ENCODE measurements around the gene PRKAG2. TPM values are rescaled to one million over a fixed set of nuclear protein-coding genes. Genes with fewer than 3 reads are reported as not detected.

Gene PRKAG2
- total RNA-seq, 1 experiment from 2014 or later: 23.9 TPM

- intact Hi-C loops (cut with micrococcal nuclease): loop anchor here (1.0 to 5.0 kb wide), 3 partner anchors 52 to 135 kb away; no protein-coding TSS in a partner anchor
- Histone ChIP-seq H3F3A (ENCODE audit: low read length, unreplicated experiment) (no peaks in the 10 kb centered on the region), H3K27ac (ENCODE audit: low read length) (no peak overlapping the region), H4K20me1 (ENCODE audit: low read length) (no peaks in the 10 kb centered on the region), H3K9ac (ENCODE audit: low read length) (no peak overlapping the region), H3K9me2 (replicated peaks; ENCODE audit: low read length) (no peaks in the 10 kb centered on the region), H3K79me2 (ENCODE audit: low read length) (no peaks in the 10 kb centered on the region), H3K36me3 (ENCODE audit: low read depth, low read length) (no peaks in the 10 kb centered on the region), H3K4me1 (ENCODE audit: insufficient read depth, low read length) (peaks cover 9% of the 10 kb centered on the region; the same call in 1 of the 2 replicates), H3K4me3 (ENCODE audit: low read length) (peak overlapping the region; percentile 17; the same call in 1 of the 2 replicates), H3K27me3 (ENCODE audit: low read length) (no peaks in the 10 kb centered on the region), H3K4me2 (ENCODE audit: low read length) (peak overlapping the region; percentile 48; the same call in 1 of the 2 replicates), H3K9me3 (ENCODE audit: low read length) (no peaks in the 10 kb centered on the region), H2AFZ (ENCODE audit: low read length) (peak overlapping the region; percentile 75)
- no peak for TF ChIP-seq EZH2phosphoT487 (IDR thresholded peaks at IDR 0.05; ENCODE audit: borderline replicate concordance, low read length)
- no peak for TF ChIP-seq EZH2 (IDR thresholded peaks at IDR 0.05; ENCODE audit: low read length, unreplicated experiment)
- peak; percentile 80 for TF ChIP-seq CTCF (conservative IDR thresholded peaks at IDR 0.05; ENCODE audit: low read depth, low read length)
- ATAC-seq (peak; percentile 86), DNase-seq (peak; percentile 56)
- no TSS peak for BruUV-seq (replicated peaks)
- CTCF ChIA-PET: no interaction called here
- POLR2A ChIA-PET (ENCODE audit: unreplicated experiment): no interaction called here
These were observed 171.2 kb downstream of the PRKAG2 start for GRCh38 chr7:151705636-151706276.

- CTCF ChIA-PET: no interaction called here
- Histone ChIP-seq H3K4me1 (ENCODE audit: insufficient read depth, low read length) (peaks cover 9% of the 10 kb centered on the region; the same call in 1 of the 2 replicates), H3K36me3 (ENCODE audit: low read depth, low read length) (no peaks in the 10 kb centered on the region), H3K27me3 (ENCODE audit: low read length) (no peaks in the 10 kb centered on the region), H4K20me1 (ENCODE audit: low read length) (no peaks in the 10 kb centered on the region), H3K9ac (ENCODE audit: low read length) (no peak overlapping the region), H3K4me3 (ENCODE audit: low read length) (no peak overlapping the region), H3K27ac (ENCODE audit: low read length) (no peak overlapping the region), H3K4me2 (ENCODE audit: low read length) (peak overlapping the region; percentile 48; the same call in 1 of the 2 replicates), H3K9me3 (ENCODE audit: low read length) (no peaks in the 10 kb centered on the region), H3K9me2 (replicated peaks; ENCODE audit: low read length) (no peaks in the 10 kb centered on the region), H2AFZ (ENCODE audit: low read length) (peak overlapping the region; percentile 75; the same call in 1 of the 2 replicates), H3F3A (ENCODE audit: low read length, unreplicated experiment) (no peaks in the 10 kb centered on the region), H3K79me2 (ENCODE audit: low read length) (no peaks in the 10 kb centered on the region)
- POLR2A ChIA-PET (ENCODE audit: unreplicated experiment): no interaction called here
- DNase-seq: no peak
- BruUV-seq (replicated peaks): no TSS peak
- TF ChIP-seq EZH2phosphoT487 (IDR thresholded peaks at IDR 0.05; ENCODE audit: borderline replicate concordance, low read length) (no peak), CTCF (conservative IDR thresholded peaks at IDR 0.05; ENCODE audit: low read depth, low read length) (no peak)
- intact Hi-C loops (cut with micrococcal nuclease): loop anchor here (1.0 to 5.0 kb wide), 3 partner anchors 52 to 135 kb away; no protein-coding TSS in a partner anchor
- ATAC-seq: peak; percentile 24
These were observed 171.8 kb downstream of the PRKAG2 start for GRCh38 chr7:151704960-151705635.

Measured in PC-3 (cell line).